DMS 273 (cell line): ENCODE data around the gene RAB9B.
"Not testable (repeated sequence)": the region's sequence is repeated elsewhere in the genome, so short reads cannot be mapped to it uniquely, and the experiment has no call there.

Experiments
- DNase-seq: peaks from one replicate; lab custom pipeline; 2025; ENCODE audit not compliant: unreplicated experiment; lab: John Stamatoyannopoulos, UW

The RAB9B gene, protein sequence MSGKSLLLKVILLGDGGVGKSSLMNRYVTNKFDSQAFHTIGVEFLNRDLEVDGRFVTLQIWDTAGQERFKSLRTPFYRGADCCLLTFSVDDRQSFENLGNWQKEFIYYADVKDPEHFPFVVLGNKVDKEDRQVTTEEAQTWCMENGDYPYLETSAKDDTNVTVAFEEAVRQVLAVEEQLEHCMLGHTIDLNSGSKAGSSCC

DNA sequence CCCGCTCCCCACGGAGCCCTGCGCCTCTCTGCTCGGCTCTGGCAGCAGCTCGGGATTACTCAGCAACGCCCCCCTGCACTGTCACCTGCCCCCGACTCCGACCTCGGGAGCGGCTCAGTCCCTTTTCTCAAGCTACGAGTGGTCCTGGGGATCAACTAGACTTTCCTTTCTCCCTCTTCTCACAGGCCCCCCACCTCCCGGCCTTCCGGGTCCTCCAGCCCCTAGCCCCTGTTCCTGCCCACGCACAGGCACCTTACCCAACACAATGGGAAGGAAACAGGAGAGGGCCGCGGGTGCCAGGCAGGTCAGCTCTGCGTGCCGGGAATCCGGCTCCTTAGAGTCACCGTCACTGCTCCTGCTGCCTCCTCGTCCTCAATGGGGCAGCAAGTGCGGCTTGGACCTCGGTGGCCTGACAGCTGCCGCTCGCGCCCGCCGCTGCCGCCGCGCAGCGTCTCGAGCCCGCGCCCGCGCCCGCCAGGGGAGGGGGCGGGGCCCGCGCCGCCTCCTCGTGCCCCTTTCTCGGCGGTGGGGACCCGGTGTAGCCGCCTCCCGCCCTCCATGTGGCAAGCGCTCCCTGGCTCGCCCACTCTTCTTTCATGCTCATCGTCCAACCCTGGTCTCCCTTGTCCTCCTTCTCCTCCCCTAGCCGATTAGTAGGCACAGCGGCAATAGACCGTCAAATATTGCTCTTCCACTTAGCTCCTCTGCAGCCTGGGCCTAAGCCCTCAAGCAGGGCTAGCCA lies at the start of gene RAB9B:
RAB9B (minus strand) TSS at position 455 of the 742 bp plus-strand sequence. CDS start 6,473 bp downstream, outside the sequence.
- DNase-seq = peak; percentile 59

- no peak for DNase-seq
Measured at GRCh38 chrX:103879339-103879738, 47.3 kb upstream of the RAB9B start.

GRCh38 chrX:103878466-103879122 lies 46.5 kb upstream of the RAB9B start:
- no peak for DNase-seq

DNA sequence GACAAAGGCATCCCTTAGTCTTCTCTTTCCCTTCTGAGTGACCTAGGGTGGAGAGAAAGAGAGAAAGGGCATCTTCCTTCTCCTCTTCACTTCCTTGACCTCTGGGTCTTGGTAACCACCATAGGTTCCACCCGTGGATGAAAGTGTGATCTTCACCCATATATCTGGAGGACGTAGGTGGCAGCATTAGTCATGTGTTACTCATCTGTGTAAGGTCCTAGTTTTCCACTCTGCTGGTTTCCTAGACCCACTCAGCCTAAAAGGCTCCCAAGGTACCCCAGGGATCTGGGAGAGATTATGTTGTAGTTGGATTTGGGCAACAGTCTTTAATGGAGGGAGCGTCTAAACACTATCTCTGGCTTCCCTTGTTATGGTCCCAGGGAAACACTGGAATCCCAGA lies 45.5 kb upstream of the RAB9B start:
- no peak for DNase-seq

DNA sequence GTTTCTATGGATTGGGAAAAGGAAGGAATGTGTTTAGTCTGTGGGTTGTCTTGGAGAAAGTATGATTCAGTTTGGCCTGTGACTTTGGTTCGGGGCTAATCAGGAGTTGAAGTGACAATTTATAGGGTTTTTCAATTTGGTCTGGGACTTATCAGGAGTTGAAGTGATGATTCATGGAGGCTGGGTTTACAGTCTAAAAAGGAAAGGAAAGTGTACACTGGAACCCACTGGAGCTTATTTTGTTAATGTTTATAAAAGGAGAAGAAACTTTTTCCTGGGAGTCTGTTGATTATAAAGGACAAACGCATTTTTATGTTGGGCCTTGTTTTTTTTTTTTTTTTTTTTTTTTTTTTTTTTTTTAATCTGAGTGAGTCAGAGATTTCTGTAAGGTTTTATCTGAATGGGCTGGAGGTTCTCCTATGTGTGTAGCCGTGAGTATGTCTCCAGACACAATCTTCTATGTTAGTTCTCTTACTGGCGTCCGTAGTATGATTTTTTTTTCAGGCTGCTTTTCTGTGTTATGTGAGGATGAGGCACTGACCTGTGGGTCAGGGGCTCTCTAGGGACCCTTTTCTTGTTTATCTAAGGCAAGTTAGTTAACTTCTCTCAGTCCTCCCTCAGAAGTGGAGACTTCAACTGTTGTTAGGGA lies 33.0 kb upstream of the RAB9B start:
- no peak for DNase-seq

GRCh38 chrX:103864149-103864548 lies 32.1 kb upstream of the RAB9B start:
- no peak for DNase-seq

DNA sequence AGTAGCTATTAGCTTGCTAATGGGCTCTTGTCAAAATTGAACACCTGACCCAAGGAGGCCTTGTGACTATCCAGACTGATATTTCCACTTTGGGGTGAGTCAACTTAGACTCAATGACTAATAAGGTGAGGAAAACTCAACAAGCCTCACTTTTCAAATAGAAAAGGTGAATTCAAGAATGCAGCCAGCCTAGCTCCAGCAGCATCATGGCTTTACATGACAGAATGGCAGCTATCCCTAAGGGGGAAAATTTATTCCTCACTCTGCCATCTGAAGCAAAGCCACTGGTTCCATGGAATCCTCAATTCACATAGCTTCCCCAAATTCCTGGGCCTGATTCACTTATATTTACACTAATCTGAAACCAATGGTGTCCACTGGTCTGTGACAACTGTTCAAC lies 29.1 kb upstream of the RAB9B start:
- no peak for DNase-seq

GRCh38 chrX:103849558-103849957 lies 17.5 kb upstream of the RAB9B start:
- DNase-seq = no peak

- no peak for DNase-seq
Measured at GRCh38 chrX:103847174-103847870, 15.3 kb upstream of the RAB9B start.

- DNase-seq = no peak
Measured at GRCh38 chrX:103846386-103846785, 14.3 kb upstream of the RAB9B start.

DNA sequence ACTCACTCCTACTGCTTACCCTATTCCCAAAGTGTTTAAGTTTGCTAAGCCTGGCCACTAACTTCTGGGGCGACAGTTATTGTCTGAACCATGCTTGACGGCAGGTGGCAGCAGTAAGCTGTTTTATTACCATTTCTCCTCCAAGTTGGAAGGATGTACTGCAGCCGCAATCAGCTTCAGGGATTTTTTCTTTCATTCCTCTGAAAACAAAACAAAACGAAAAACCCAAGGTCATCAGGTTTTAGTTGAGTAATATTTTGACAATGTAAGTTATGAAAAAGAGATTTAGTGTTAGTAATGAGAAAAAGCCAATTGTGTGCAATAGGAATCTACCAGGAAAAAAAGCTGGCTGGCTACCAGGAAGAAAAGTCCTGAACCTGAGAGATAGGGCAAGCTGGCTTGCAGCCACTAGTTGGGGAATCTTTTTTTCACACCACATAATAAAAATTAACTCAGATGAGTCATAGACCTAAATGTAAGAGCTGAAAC lies 13.2 kb upstream of the RAB9B start:
- peak; percentile 77 for DNase-seq

- no peak for DNase-seq
Measured at GRCh38 chrX:103839404-103839803, 7.3 kb upstream of the RAB9B start.

GRCh38 chrX:103831342-103831802 lies 685 bp downstream of the RAB9B start:
- peak; percentile 78 for DNase-seq

- DNase-seq = no peak
Measured at GRCh38 chrX:103830848-103831247, 1.2 kb downstream of the RAB9B start.

GRCh38 chrX:103828529-103828928 lies 3.5 kb downstream of the RAB9B start:
- no peak for DNase-seq

- DNase-seq = no peak
Measured at GRCh38 chrX:103825881-103826280, 6.2 kb downstream of the RAB9B start.

DNA sequence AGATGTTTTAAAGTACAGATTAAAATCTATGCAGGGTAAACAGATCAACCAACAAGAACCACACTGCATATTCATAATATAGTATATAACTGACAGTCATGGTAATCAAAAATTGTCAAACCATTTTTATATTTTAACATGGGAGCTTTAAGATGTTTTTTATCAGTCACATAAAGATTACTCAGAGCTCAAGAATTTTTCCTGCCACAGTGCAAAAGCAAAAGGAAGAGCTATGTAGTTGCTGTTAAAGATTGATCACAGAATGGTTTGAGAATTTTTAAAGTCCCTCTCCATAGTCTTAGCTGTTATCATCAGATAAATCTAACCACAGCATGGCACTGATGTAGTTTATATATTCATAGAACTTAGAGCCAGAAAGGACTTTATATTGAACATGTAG lies 8.5 kb downstream of the RAB9B start:
- DNase-seq = no peak

GRCh38 chrX:103820802-103821201 lies 11.3 kb downstream of the RAB9B start:
- not testable (repeated sequence) for DNase-seq

DNA sequence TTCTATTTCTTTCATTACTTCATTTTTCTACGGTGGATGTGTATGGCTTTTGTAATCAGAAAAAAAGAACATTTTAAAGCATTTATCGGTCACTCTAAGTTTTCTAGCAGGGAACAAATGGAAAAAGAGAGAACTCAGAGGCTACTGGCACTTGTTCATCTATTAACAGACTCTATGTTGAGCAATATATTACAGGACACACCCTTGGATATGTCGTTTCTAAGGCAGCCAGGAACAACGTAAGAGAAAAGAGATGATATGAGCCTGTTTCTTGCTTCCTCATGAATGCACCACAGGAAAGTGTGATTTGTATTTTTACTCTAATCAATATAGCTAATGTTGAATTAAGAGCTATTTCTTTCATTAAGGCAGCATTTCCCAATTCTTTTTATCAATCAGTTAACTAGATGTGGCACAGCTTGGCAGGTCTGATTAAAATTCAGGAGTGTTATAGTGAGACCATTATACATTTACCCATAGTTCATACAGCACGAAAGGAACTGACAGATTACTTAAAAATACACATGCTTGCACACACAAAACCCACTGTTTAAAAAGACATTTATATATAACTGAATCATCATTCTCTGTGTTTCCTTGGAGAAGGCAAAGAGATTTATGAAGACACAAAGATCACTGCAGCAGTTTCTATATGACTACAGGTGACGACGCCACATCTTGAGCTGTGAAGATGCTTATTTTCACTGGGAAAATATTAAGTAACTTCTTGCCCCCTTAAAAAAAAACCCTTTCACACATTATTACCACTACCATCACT lies 13.0 kb downstream of the RAB9B start:
- DNase-seq = no peak

DNA sequence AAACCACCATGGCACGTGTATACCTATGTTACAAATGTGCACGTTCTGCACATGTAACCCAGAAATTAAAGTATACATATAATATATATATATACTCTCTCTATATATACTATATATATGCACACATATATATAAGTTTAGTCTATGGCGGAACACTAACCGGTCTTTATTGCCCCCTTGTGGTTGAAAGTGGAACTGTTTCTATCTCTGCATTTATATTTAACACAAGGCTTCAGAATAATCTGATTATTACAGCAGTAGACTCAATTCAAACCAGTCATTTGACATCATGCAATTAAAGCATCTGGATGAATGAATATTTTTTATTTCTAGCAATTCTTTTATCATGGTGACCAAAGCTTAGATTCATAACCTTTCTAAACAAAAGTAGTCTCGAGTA lies 14.6 kb downstream of the RAB9B start:
- peak; percentile 88 for DNase-seq
